Myocyte (in vitro differentiated cells): ENCODE data around the gene ASTN2. TPM values are rescaled to one million over a fixed set of nuclear protein-coding genes. Genes with fewer than 3 reads are reported as not detected.
"Not testable (repeated sequence)": the region's sequence is repeated elsewhere in the genome, so short reads cannot be mapped to it uniquely, and the experiment has no call there.

ENCODE experiments used
- DNase-seq: peaks from one replicate; pipeline ENCODE4 v3.0.0-alpha.2; 2012; ENCODE audit warnings: low read depth
- total RNA-seq: library from RNA; depleted of rRNA; stranded (reverse); fragments of >200 nt; gene quantifications from 2 replicates; pipeline ENCODE4 v1.2.3, GENCODE V29; 2014

ASTN2 gene
- total RNA-seq, 1 donor from 2014 or later: 25.3 TPM

- no peak for DNase-seq
These were observed 479.5 kb downstream of the ASTN2 start for GRCh38 chr9:116935149-116935897.

GRCh38 chr9:116934131-116934530 lies 480.7 kb downstream of the ASTN2 start:
- DNase-seq: no peak

- no peak for DNase-seq
These were observed 481.6 kb downstream of the ASTN2 start for GRCh38 chr9:116933251-116933650.

- DNase-seq: no peak
These were observed 485.2 kb downstream of the ASTN2 start for GRCh38 chr9:116929621-116930020.

- DNase-seq: no peak
These were observed 486.0 kb downstream of the ASTN2 start for GRCh38 chr9:116928884-116929283.

- DNase-seq: no peak
These were observed 486.6 kb downstream of the ASTN2 start for GRCh38 chr9:116928289-116928688.

- DNase-seq: no peak
These were observed 487.1 kb downstream of the ASTN2 start for GRCh38 chr9:116927726-116928125.

- DNase-seq: no peak
These were observed 489.7 kb downstream of the ASTN2 start for GRCh38 chr9:116925121-116925520.

- DNase-seq: no peak
These were observed 490.3 kb downstream of the ASTN2 start for GRCh38 chr9:116924462-116925110.

GRCh38 chr9:116917895-116918508 lies 496.9 kb downstream of the ASTN2 start:
- not testable (repeated sequence) for DNase-seq

- DNase-seq: no peak
These were observed 501.3 kb downstream of the ASTN2 start for GRCh38 chr9:116913536-116913935.

- no peak for DNase-seq
These were observed 504.7 kb downstream of the ASTN2 start for GRCh38 chr9:116910201-116910600.

- no peak for DNase-seq
These were observed 506.9 kb downstream of the ASTN2 start for GRCh38 chr9:116907989-116908388.

- no peak for DNase-seq
These were observed 509.7 kb downstream of the ASTN2 start for GRCh38 chr9:116905171-116905588.

- DNase-seq: peak; percentile 31
These were observed 510.7 kb downstream of the ASTN2 start for GRCh38 chr9:116904165-116904564.

- no peak for DNase-seq
These were observed 513.6 kb downstream of the ASTN2 start for GRCh38 chr9:116901260-116901659.

GRCh38 chr9:116900543-116900942 lies 514.3 kb downstream of the ASTN2 start:
- DNase-seq: no peak

GRCh38 chr9:116900007-116900367 lies 514.9 kb downstream of the ASTN2 start:
- DNase-seq: no peak

GRCh38 chr9:116899337-116900006 lies 515.4 kb downstream of the ASTN2 start:
- peak; percentile 50 for DNase-seq

GRCh38 chr9:116898131-116898530 lies 516.7 kb downstream of the ASTN2 start:
- not testable (repeated sequence) for DNase-seq

GRCh38 chr9:116897201-116897600 lies 517.7 kb downstream of the ASTN2 start:
- DNase-seq: no peak

- DNase-seq: no peak
These were observed 518.9 kb downstream of the ASTN2 start for GRCh38 chr9:116895961-116896360.
